HFF-Myc (cell line): ENCODE measurements around the gene TIPARP.

Experiments used
- DNase-seq: peaks from one replicate; pipeline ENCODE4 v3.0.0-alpha.2; 2011; ENCODE audit warnings: low read depth; ENCODE audit errors: extremely low read depth
- H3K4me3 ChIP-seq: replicated peaks from 2 replicates; pipeline ENCODE4 v1.5.1; 2011; ENCODE audit warnings: low read depth, mild to moderate bottlenecking, control low read depth, low read length
- CTCF ChIP-seq: IDR thresholded peaks from 2 replicates; pipeline ENCODE4 v1.5.1; 2012; ENCODE audit warnings: mild to moderate bottlenecking, low read depth, low read length, control low read depth; ENCODE audit errors: missing control alignments

TIPARP gene

GRCh38 chr3:156750191-156750873 is 75.9 kb downstream of the TIPARP start:
- 0 out of 2 replicates have a peak overlapping the region, but pooled peaks have one; percentile 2 for H3K4me3 ChIP-seq
- TF ChIP-seq CTCF, result no peak
- no peak for DNase-seq

GRCh38 chr3:156750874-156751245 is 76.5 kb downstream of the TIPARP start:
- no peak for DNase-seq
- no peak for TF ChIP-seq CTCF
- peak overlapping the region; percentile 10 for H3K4me3 ChIP-seq

GRCh38 chr3:156751461-156752025 is 77.2 kb downstream of the TIPARP start:
- H3K4me3 ChIP-seq, result peak overlapping the region; percentile 10
- TF ChIP-seq CTCF, result no peak
- DNase-seq, result peak; percentile 88
